ENCODE measurements around the gene TAT. TPM values are rescaled to one million over a fixed set of nuclear protein-coding genes. Genes with fewer than 3 reads are reported as not detected.
"Not testable (repeated sequence)": the region's sequence is repeated elsewhere in the genome, so short reads cannot be mapped to it uniquely, and the experiment has no call there.

TAT gene
- total RNA-seq, 1 donor from 2014 or later: 0.35 TPM

- TF ChIP-seq CTCF (IDR thresholded peaks at IDR 0.05): no peak
- H3K27me3 Mint-ChIP-seq (ENCODE audit: low read depth): peaks cover 41% of the 10 kb centered on the region
- no peak overlapping the region for H3K27ac Mint-ChIP-seq (ENCODE audit: unreplicated experiment)
- no peaks in the 10 kb centered on the region for H3K4me1 Mint-ChIP-seq (ENCODE audit: low read depth)
- H3K4me3 Mint-ChIP-seq (ENCODE audit: unreplicated experiment): no peak overlapping the region
- no peaks in the 10 kb centered on the region for H3K9me3 Mint-ChIP-seq (ENCODE audit: low read depth)
- no peak for DNase-seq (ENCODE audit: low spot score)
- H3K36me3 Mint-ChIP-seq (ENCODE audit: low read depth): no peaks in the 10 kb centered on the region
Observed at GRCh38 chr16:71585318-71585703, 8.4 kb upstream of the TAT start.

- no peak for DNase-seq (ENCODE audit: low spot score)
- Mint-ChIP-seq H3K4me1 (ENCODE audit: low read depth) (no peaks in the 10 kb centered on the region), H3K27ac (ENCODE audit: unreplicated experiment) (no peak overlapping the region), H3K36me3 (ENCODE audit: low read depth) (no peaks in the 10 kb centered on the region), H3K9me3 (ENCODE audit: low read depth) (no peaks in the 10 kb centered on the region), H3K27me3 (ENCODE audit: low read depth) (peaks cover 41% of the 10 kb centered on the region), H3K4me3 (ENCODE audit: unreplicated experiment) (no peak overlapping the region)
- no peak for TF ChIP-seq CTCF (IDR thresholded peaks at IDR 0.05)
Observed at GRCh38 chr16:71584543-71585317, 7.8 kb upstream of the TAT start.

- not testable (repeated sequence) for H3K36me3 Mint-ChIP-seq (ENCODE audit: low read depth); DNase-seq (ENCODE audit: low spot score); H3K4me1 Mint-ChIP-seq (ENCODE audit: low read depth); H3K27ac Mint-ChIP-seq (ENCODE audit: unreplicated experiment); H3K9me3 Mint-ChIP-seq (ENCODE audit: low read depth); H3K4me3 Mint-ChIP-seq (ENCODE audit: unreplicated experiment)
- H3K27me3 Mint-ChIP-seq (ENCODE audit: low read depth): peaks cover 35% of the 10 kb centered on the region
Observed at GRCh38 chr16:71582553-71582848, 5.6 kb upstream of the TAT start.

- H3K36me3 Mint-ChIP-seq (ENCODE audit: low read depth): no peaks in the 10 kb centered on the region
- no peak overlapping the region for H3K27ac Mint-ChIP-seq (ENCODE audit: unreplicated experiment)
- no peak for DNase-seq (ENCODE audit: low spot score)
- no peak overlapping the region for H3K4me3 Mint-ChIP-seq (ENCODE audit: unreplicated experiment)
- peaks cover 48% of the 10 kb centered on the region for H3K27me3 Mint-ChIP-seq (ENCODE audit: low read depth)
- H3K9me3 Mint-ChIP-seq (ENCODE audit: low read depth): no peaks in the 10 kb centered on the region
- TF ChIP-seq CTCF (IDR thresholded peaks at IDR 0.05): no peak
- no peaks in the 10 kb centered on the region for H3K4me1 Mint-ChIP-seq (ENCODE audit: low read depth)
Observed at GRCh38 chr16:71574702-71575101, 2.2 kb downstream of the TAT start.

GRCh38 chr16:71573387-71574094 is 3.4 kb downstream of the TAT start:
- no peak for DNase-seq (ENCODE audit: low spot score)
- Mint-ChIP-seq H3K27me3 (ENCODE audit: low read depth) (peaks cover 50% of the 10 kb centered on the region), H3K4me3 (ENCODE audit: unreplicated experiment) (no peak overlapping the region), H3K9me3 (ENCODE audit: low read depth) (no peaks in the 10 kb centered on the region), H3K27ac (ENCODE audit: unreplicated experiment) (no peak overlapping the region), H3K4me1 (ENCODE audit: low read depth) (no peaks in the 10 kb centered on the region), H3K36me3 (ENCODE audit: low read depth) (no peaks in the 10 kb centered on the region)
- no peak for TF ChIP-seq CTCF (IDR thresholded peaks at IDR 0.05)
